HCT116 (cell line): ENCODE measurements around the gene FOXP1. TPM values are rescaled to one million over a fixed set of nuclear protein-coding genes. Genes with fewer than 3 reads are reported as not detected.

Experiments used
- ATAC-seq: fragments of 200-7000 bp; cut with Tn5 transposase; 2 replicates; pipeline ENCODE4 v1.9.1; 2020; ENCODE audit warnings: mild to moderate bottlenecking, moderate library complexity
- BruUV-seq: library from RNA; stranded (reverse); fragments of 400-500 nt; replicated peaks from 2 replicates; lab custom pipeline; 2021; lab: Mats Ljungman, UMichigan
- CTCF ChIA-PET: fragments of 300-600 bp; sonication (Branson Sonifier 250); formaldehyde crosslinking; loops from one replicate; lab custom pipeline; 2021; ENCODE audit warnings: antibody characterized with exemption; lab: Charles Lee
- POLR2A ChIA-PET: fragments of 300-600, 350-600 bp; sonication (Branson Sonifier 250); formaldehyde crosslinking; loops from one replicate; lab custom pipeline; 2021; ENCODE audit warnings: antibody characterized with exemption; lab: Charles Lee
- RAD21 ChIA-PET, 2 experiments: fragments of 300-600 bp; sonication (Branson Sonifier 250); formaldehyde crosslinking; loops; one replicate each; lab custom pipeline; 2023; ENCODE audit warnings: low total read pairs in 2 of 2; ENCODE audit not compliant: uncharacterized antibody in 2 of 2, unreplicated experiment in 2 of 2, low non-redundant PET in 1 of 2; lab: Charles Lee
- DNase-seq: peaks from one replicate; pipeline ENCODE4 v3.0.0-alpha.2; 2010; ENCODE audit warnings: low read depth, low spot score
- H2AFZ ChIP-seq: fragments of 200-600 bp; shearing (Covaris generic), sonication (generic); 2 replicates; pipeline ENCODE4 v1.6.1; 2017; ENCODE audit warnings: low read depth, mixed run types, mixed read lengths, antibody characterized with exemption, low read length; ENCODE audit not compliant: poor library complexity, severe bottlenecking
- H3K27ac ChIP-seq: 2 replicates; pipeline ENCODE4 v1.5.1; 2012; ENCODE audit warnings: low read depth, low read length
- H3K27me3 ChIP-seq: fragments of 200-600 bp; sonication (generic); 2 replicates; pipeline ENCODE4 v1.6.1; 2016; ENCODE audit warnings: mixed run types, low read length, mixed read lengths; ENCODE audit not compliant: insufficient read depth
- H3K36me3 ChIP-seq, 2 experiments: fragments of 200-500 bp in 1 of 2; fragments of 200-600 bp in 1 of 2; sonication (Bioruptor generic) in 1 of 2; sonication (generic) in 1 of 2; 2 replicates each; pipeline versions ENCODE4 v1.5.1 to v1.6.1; 2014 to 2016; ENCODE audit warnings: low read length in 2 of 2, inconsistent platforms in 1 of 2, mixed read lengths in 1 of 2, mixed run types in 1 of 2; ENCODE audit not compliant: insufficient read depth in 2 of 2, control insufficient read depth in 1 of 2
- H3K4me1 ChIP-seq, 2 experiments: fragments of 200-600 bp in 1 of 2; sonication (generic) in 1 of 2; 2 replicates each; pipeline versions ENCODE4 v1.5.1 to v1.6.1; 2012 to 2017; ENCODE audit warnings: low read length in 2 of 2, inconsistent platforms in 1 of 2, mild to moderate bottlenecking in 1 of 2, mixed read lengths in 1 of 2, mixed run types in 1 of 2, moderate library complexity in 1 of 2; ENCODE audit not compliant: insufficient read depth in 2 of 2, control insufficient read depth in 1 of 2
- H3K4me2 ChIP-seq: fragments of 200-600 bp; sonication (generic); 2 replicates; pipeline ENCODE4 v1.6.1; 2017; ENCODE audit warnings: mixed run types, low read length, mixed read lengths
- H3K4me3 ChIP-seq, 2 experiments: fragments of 200-600 bp in 1 of 2; sonication (generic) in 1 of 2; replicated peaks in 1 of 2; 2 replicates each; pipeline ENCODE4 v1.5.1; 2011 to 2016; ENCODE audit warnings: low read length in 2 of 2, control low read depth in 1 of 2, low read depth in 1 of 2, mild to moderate bottlenecking in 1 of 2, mixed read lengths in 1 of 2, mixed run types in 1 of 2
- H3K79me2 ChIP-seq: fragments of 200-600 bp; sonication (generic); 2 replicates; pipeline ENCODE4 v1.6.1; 2017; ENCODE audit warnings: mild to moderate bottlenecking, mixed run types, low read length, moderate library complexity, mixed read lengths; ENCODE audit not compliant: insufficient read depth
- H3K9ac ChIP-seq: fragments of 200-600 bp; sonication (generic); 2 replicates; pipeline ENCODE4 v1.6.1; 2016; ENCODE audit warnings: low read length, mixed read lengths
- H3K9me2 ChIP-seq: fragments of 200-600 bp; sonication (generic), shearing (Covaris generic); 2 replicates; pipeline ENCODE4 v1.6.1; 2017; ENCODE audit warnings: mixed run types, mild to moderate bottlenecking, moderate library complexity; ENCODE audit not compliant: insufficient read depth
- H3K9me3 ChIP-seq, 2 experiments: fragments of 200-500 bp in 1 of 2; fragments of 200-600 bp in 1 of 2; sonication (Bioruptor generic) in 1 of 2; sonication (generic) in 1 of 2; 2 replicates each; pipeline ENCODE4 v1.6.1; 2014 to 2017; ENCODE audit warnings: low read length in 2 of 2, mixed read lengths in 2 of 2, inconsistent platforms in 1 of 2, low read depth in 1 of 2, mild to moderate bottlenecking in 1 of 2, mixed run types in 1 of 2, moderate library complexity in 1 of 2; ENCODE audit not compliant: control insufficient read depth in 1 of 2, insufficient read depth in 1 of 2
- H4K20me1 ChIP-seq: fragments of 200-600 bp; sonication (generic), shearing (Covaris generic); 2 replicates; pipeline ENCODE4 v1.6.1; 2017; ENCODE audit warnings: mixed run types, mild to moderate bottlenecking, moderate library complexity; ENCODE audit not compliant: insufficient read depth
- CBX3 ChIP-seq: IDR thresholded peaks from 2 replicates; pipeline ENCODE4 v1.6.1; 2012; ENCODE audit warnings: low read depth
- CEBPB ChIP-seq: IDR thresholded peaks from 2 replicates; pipeline ENCODE4 v1.6.1; 2012; ENCODE audit warnings: low read depth
- ELF1 ChIP-seq: IDR thresholded peaks from 2 replicates; pipeline ENCODE4 v1.6.1; 2012; ENCODE audit warnings: low read depth, borderline replicate concordance
- EZH2phosphoT487 ChIP-seq: fragments of 200-600 bp; IDR thresholded peaks from 2 replicates; pipeline ENCODE4 v1.6.1; 2018; ENCODE audit warnings: antibody characterized with exemption, borderline replicate concordance
- FOSL1 ChIP-seq: IDR thresholded peaks from 2 replicates; pipeline ENCODE4 v1.6.1; 2012; ENCODE audit warnings: low read depth
- JUND ChIP-seq: IDR thresholded peaks from 2 replicates; pipeline ENCODE4 v1.6.1; 2012
- POLR2A ChIP-seq: IDR thresholded peaks from 2 replicates; pipeline ENCODE4 v1.7.0; 2011; ENCODE audit warnings: borderline replicate concordance; ENCODE audit not compliant: insufficient read depth, insufficient read length; ENCODE audit errors: extremely low read depth
- RAD21 ChIP-seq: IDR thresholded peaks from 2 replicates; pipeline ENCODE4 v1.6.1; 2012; ENCODE audit warnings: low read depth, mild to moderate bottlenecking
- SIN3A ChIP-seq: IDR thresholded peaks from 2 replicates; pipeline ENCODE4 v1.6.1; 2012; ENCODE audit warnings: low read depth
- SP1 ChIP-seq: IDR thresholded peaks from 2 replicates; pipeline ENCODE4 v1.6.1; 2012; ENCODE audit warnings: low read depth
- SRF ChIP-seq: IDR thresholded peaks from 2 replicates; pipeline ENCODE4 v1.6.1; 2012; ENCODE audit warnings: low read depth
- TCF7L2 ChIP-seq: IDR thresholded peaks from 2 replicates; pipeline ENCODE4 v1.7.0; 2011; ENCODE audit warnings: borderline replicate concordance, inconsistent platforms; ENCODE audit not compliant: insufficient read depth, insufficient read length; ENCODE audit errors: extremely low read depth
- ZFX ChIP-seq: fragments of 450-650 bp; IDR thresholded peaks from 2 replicates; pipeline ENCODE4 v1.6.1; 2017
- ZNF274 ChIP-seq: fragments of 200-500 bp; sonication (Bioruptor generic); IDR thresholded peaks from 2 replicates; pipeline ENCODE4 v1.6.1; 2014; ENCODE audit warnings: mild to moderate bottlenecking, low read depth, low read length, inconsistent platforms
- intact Hi-C: fragments of 100-400 bp; cut with micrococcal nuclease; formaldehyde crosslinking; loops from 2 replicates; pipeline ENCODE4 v1.10.0; 2022
- total RNA-seq: library from RNA; stranded (reverse); gene quantifications from one replicate; pipeline ENCODE4 v1.2.1, GENCODE V29; 2021; ENCODE audit not compliant: unreplicated experiment
- TF ChIP-seq, protein P1 (sequence below): IDR thresholded peaks from 2 replicates; pipeline ENCODE4 v1.6.1; 2012
- TF ChIP-seq, protein P2 (sequence below): IDR thresholded peaks from 2 replicates; pipeline ENCODE4 v1.6.1; 2011; ENCODE audit warnings: mild to moderate bottlenecking, low read length, moderate library complexity; ENCODE audit not compliant: insufficient replicate concordance; ENCODE audit errors: extremely low read depth
- TF ChIP-seq, protein P3 (sequence below): IDR thresholded peaks from 2 replicates; pipeline ENCODE4 v1.6.1; 2012; ENCODE audit warnings: low read depth
- TF ChIP-seq, protein P4 (sequence below): IDR thresholded peaks from 2 replicates; pipeline ENCODE4 v1.6.1; 2012
- TF ChIP-seq, protein P5 (sequence below), 3 experiments: fragments of 200-600 bp in 1 of 3; sonication (generic) in 1 of 3; IDR thresholded peaks in 2 of 3; conservative IDR thresholded peaks in 1 of 3; 2 replicates each; pipeline ENCODE4 v1.5.1; 2012 to 2017; ENCODE audit warnings: low read depth in 2 of 3, low read length in 2 of 3, antibody characterized with exemption in 1 of 3, borderline replicate concordance in 1 of 3, control low read depth in 1 of 3, mild to moderate bottlenecking in 1 of 3, mixed read lengths in 1 of 3, mixed run types in 1 of 3, moderate library complexity in 1 of 3; ENCODE audit not compliant: insufficient read depth in 1 of 3

The FOXP1 gene
- total RNA-seq, 1 experiment from 2014 or later: 11.4 TPM

DNA sequence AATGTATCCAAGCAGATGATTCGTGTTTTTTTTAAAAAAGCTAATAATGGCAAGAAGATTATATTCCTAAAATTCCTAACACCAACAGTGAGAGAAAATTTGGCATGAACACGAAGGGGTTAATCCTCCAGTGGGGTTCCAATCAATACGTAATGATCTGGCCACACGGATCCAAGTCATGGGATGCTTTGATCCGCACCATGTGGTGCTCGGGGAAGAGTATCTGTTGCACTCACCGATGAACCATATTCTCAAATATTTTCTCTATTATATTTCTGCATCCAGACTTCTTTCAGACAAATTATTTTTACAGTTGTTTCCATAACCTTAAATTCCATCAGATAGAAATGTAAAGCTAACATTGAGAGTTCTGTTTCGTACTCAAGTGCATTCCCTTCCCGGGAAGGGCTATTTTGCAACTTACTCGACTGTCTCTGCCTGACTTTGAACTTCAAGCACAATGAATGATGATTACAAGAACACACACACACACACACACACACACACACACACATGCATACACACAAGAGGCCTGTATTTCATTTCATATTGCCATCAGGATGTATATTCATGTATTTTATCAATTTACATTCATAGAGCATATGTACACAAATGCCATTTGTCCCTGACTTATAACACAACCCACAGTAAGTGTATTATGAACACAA lies 567.2 kb downstream of the FOXP1 start:
- intact Hi-C loops: no loop called here
- no peak overlapping the region for H3K4me3 ChIP-seq

More for the DNA sequence above, 567.2 kb downstream of the FOXP1 start:
- Histone ChIP-seq H3K9me2 (no peaks in the 10 kb centered on the region), H4K20me1 (no peaks in the 10 kb centered on the region), H2AFZ (no peak overlapping the region), H3K9ac (no peak overlapping the region), H3K4me1 (no peaks in the 10 kb centered on the region), H3K79me2 (no peaks in the 10 kb centered on the region), H3K9me3 (no peaks in the 10 kb centered on the region), H3K27me3 (no peaks in the 10 kb centered on the region), H3K36me3 (no peaks in the 10 kb centered on the region), H3K4me2 (no peak overlapping the region), H3K27ac (no peak overlapping the region)
- no peak for ATAC-seq
- TF ChIP-seq POLR2A: no peak
- TF ChIP-seq CEBPB: no peak
- TF ChIP-seq, protein P1, sequence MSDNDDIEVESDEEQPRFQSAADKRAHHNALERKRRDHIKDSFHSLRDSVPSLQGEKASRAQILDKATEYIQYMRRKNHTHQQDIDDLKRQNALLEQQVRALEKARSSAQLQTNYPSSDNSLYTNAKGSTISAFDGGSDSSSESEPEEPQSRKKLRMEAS: no peak
- TF ChIP-seq, protein P2, sequence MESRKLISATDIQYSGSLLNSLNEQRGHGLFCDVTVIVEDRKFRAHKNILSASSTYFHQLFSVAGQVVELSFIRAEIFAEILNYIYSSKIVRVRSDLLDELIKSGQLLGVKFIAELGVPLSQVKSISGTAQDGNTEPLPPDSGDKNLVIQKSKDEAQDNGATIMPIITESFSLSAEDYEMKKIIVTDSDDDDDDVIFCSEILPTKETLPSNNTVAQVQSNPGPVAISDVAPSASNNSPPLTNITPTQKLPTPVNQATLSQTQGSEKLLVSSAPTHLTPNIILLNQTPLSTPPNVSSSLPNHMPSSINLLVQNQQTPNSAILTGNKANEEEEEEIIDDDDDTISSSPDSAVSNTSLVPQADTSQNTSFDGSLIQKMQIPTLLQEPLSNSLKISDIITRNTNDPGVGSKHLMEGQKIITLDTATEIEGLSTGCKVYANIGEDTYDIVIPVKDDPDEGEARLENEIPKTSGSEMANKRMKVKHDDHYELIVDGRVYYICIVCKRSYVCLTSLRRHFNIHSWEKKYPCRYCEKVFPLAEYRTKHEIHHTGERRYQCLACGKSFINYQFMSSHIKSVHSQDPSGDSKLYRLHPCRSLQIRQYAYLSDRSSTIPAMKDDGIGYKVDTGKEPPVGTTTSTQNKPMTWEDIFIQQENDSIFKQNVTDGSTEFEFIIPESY: no peak
- TF ChIP-seq, protein P3, sequence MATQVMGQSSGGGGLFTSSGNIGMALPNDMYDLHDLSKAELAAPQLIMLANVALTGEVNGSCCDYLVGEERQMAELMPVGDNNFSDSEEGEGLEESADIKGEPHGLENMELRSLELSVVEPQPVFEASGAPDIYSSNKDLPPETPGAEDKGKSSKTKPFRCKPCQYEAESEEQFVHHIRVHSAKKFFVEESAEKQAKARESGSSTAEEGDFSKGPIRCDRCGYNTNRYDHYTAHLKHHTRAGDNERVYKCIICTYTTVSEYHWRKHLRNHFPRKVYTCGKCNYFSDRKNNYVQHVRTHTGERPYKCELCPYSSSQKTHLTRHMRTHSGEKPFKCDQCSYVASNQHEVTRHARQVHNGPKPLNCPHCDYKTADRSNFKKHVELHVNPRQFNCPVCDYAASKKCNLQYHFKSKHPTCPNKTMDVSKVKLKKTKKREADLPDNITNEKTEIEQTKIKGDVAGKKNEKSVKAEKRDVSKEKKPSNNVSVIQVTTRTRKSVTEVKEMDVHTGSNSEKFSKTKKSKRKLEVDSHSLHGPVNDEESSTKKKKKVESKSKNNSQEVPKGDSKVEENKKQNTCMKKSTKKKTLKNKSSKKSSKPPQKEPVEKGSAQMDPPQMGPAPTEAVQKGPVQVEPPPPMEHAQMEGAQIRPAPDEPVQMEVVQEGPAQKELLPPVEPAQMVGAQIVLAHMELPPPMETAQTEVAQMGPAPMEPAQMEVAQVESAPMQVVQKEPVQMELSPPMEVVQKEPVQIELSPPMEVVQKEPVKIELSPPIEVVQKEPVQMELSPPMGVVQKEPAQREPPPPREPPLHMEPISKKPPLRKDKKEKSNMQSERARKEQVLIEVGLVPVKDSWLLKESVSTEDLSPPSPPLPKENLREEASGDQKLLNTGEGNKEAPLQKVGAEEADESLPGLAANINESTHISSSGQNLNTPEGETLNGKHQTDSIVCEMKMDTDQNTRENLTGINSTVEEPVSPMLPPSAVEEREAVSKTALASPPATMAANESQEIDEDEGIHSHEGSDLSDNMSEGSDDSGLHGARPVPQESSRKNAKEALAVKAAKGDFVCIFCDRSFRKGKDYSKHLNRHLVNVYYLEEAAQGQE: no peak
- no peak for TF ChIP-seq SP1
- no peak for TF ChIP-seq CBX3
- TF ChIP-seq ZFX: no peak
- TF ChIP-seq SRF: no peak
- TF ChIP-seq TCF7L2: no peak
- TF ChIP-seq FOSL1: no peak
- TF ChIP-seq, protein P4, sequence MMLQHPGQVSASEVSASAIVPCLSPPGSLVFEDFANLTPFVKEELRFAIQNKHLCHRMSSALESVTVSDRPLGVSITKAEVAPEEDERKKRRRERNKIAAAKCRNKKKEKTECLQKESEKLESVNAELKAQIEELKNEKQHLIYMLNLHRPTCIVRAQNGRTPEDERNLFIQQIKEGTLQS: no peak
- TF ChIP-seq EZH2phosphoT487: no peak
- no peak for TF ChIP-seq JUND
- no peak for TF ChIP-seq ZNF274
- TF ChIP-seq, protein P5, sequence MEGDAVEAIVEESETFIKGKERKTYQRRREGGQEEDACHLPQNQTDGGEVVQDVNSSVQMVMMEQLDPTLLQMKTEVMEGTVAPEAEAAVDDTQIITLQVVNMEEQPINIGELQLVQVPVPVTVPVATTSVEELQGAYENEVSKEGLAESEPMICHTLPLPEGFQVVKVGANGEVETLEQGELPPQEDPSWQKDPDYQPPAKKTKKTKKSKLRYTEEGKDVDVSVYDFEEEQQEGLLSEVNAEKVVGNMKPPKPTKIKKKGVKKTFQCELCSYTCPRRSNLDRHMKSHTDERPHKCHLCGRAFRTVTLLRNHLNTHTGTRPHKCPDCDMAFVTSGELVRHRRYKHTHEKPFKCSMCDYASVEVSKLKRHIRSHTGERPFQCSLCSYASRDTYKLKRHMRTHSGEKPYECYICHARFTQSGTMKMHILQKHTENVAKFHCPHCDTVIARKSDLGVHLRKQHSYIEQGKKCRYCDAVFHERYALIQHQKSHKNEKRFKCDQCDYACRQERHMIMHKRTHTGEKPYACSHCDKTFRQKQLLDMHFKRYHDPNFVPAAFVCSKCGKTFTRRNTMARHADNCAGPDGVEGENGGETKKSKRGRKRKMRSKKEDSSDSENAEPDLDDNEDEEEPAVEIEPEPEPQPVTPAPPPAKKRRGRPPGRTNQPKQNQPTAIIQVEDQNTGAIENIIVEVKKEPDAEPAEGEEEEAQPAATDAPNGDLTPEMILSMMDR (IDR thresholded peaks at IDR 0.05 in 2 of 3, conservative IDR thresholded peaks at IDR 0.05 in 1 of 3; ENCODE audit: borderline replicate concordance in 1 of 3, insufficient read depth in 1 of 3, low read depth in 2 of 3, low read length in 2 of 3): no peak
- TF ChIP-seq SIN3A: no peak
- no peak for TF ChIP-seq ELF1
- no peak for TF ChIP-seq RAD21
- ChIA-PET RAD21 (no interaction called here), CTCF (no interaction called here), POLR2A (no interaction called here)
- no TSS peak for BruUV-seq
- no peak for DNase-seq
